CD4-positive, alpha-beta T cell treated with Interleukin-1 beta for 1 hour (primary cell): ENCODE measurements around the gene NAT8L.

Experiments used
- DNase-seq, 2 donors: peaks; one replicate each; pipeline ENCODE4 v3.0.0-alpha.2; 2020 to 2022

Gene NAT8L

DNA sequence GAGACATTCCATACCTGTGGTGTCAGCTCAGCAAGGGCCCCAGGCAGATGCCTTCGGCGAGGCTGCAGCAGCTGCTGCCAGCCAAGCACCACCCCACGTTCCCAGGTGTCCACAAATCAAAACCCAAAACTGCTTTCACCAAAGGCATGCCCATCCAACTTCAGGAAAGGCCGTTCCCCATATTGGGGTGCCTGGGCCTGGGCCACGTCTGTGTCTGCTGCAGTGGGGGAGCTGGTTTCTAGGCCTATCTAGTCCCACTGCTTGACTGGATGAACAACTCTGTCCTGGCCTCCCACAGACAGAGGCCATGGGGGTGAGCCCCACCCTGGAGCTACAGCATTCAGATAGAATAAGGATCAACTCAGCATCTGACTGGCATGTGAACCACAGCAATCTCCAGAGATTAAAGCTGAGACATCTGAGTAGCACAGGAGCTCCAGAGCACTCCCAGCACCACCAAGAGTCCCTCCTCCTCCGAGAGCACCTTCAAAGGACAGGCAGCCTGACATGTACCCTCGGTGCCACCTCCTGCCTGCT lies 37.0 kb downstream of the NAT8L start:
- DNase-seq: no peak

DNA sequence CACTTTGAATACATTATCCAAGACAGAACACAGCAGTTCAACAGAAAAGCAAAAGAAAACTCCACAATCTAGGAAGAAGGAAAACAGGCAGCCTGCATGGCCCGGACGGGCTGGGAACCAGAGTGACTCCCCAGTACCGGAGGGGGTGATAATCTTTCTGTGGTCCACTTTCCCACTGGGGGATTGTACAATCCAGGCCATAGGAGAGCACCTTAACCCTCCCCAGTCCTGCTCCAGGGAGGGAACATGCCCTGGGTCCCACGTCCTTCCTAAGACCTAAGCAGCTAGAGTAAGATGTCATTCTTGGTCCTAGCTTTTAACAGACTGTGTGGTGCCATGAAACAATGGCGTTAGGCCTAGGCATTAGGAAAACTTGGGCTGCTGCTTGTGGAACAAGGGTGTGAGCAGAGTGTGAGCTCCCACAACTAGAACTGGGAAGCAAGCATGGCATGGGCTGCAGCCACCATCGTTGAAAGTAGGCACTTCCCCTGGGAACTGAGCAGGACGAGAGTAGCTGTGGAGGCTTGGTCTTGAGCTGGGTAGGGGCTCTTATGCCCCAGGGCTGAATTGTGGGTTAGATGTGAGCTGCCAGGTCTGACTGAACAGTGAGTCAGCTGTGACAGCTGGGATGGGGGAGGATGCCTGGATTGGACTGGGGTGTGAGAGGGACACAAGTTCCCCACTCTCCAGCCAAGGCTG lies 42.4 kb downstream of the NAT8L start:
- DNase-seq: no peak

DNA sequence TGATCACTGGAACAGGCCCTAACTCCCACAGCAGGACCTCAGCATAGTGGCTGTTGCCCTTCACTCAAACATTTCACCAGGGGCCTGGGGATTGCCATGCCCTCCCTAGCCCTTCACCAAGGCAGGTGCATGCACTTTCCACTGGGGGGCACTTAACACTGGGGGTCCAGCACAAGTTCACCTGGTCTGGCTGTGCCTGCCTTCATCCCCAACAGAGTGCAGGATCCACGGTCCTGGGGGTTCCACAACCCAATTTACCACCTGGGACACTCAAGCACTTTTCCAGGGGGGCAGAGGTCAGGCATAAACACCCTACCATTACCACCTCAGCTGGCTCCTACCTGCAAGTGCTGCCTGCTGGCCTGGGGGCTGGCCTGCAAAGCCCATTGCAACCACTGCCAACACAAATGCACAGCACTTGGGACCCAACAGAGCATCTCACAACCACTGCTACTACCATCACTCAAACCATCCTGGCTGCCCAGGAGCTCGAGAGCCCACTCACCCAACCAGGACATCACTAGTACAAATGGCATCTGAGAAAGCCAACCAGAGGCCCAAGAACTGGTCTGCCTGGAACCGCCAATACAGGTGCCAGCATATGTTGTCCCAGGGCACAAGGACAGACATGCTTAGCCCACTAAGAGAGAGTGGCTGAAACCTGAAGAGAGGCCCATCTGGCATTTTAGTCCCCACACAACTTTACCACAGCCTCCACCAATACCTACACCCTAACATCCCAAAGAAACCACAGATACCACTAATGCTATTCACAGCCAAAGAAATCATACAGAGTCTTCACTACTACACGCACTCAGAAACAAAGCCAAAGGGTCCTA lies 43.1 kb downstream of the NAT8L start:
- DNase-seq: no peak

DNA sequence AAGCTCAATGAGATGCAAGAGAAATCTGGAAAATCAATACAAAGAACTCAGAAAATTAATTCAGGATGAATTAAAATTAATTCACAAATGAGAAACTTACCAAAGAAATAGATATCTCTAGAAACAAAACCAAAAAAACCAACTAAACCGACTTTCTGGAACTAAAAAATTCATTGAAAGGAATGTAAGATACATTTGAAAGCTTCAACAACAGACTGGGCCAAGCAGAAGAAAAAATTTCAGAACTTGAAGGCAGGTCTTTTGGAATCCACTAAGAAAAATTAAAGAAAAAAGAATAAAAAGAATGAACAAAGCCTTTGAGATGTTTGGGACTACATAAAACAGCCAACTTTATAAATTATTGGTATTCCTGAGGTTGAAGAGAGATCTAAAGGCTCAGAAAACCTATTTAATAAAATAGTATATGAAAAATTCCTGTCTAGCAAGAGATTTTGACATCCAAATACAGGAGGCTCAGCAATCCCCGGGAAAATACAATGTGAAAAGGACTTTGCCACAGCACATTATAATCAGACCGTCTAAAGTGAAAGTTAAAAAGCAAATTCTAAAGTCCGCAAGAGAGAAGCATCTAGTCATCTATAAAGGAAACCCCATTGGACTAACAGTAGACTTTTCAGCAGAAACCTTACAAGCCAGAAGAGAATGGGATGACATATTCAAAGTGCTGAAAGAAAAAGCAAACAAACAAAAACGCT lies 44.2 kb downstream of the NAT8L start:
- DNase-seq: no peak

DNA sequence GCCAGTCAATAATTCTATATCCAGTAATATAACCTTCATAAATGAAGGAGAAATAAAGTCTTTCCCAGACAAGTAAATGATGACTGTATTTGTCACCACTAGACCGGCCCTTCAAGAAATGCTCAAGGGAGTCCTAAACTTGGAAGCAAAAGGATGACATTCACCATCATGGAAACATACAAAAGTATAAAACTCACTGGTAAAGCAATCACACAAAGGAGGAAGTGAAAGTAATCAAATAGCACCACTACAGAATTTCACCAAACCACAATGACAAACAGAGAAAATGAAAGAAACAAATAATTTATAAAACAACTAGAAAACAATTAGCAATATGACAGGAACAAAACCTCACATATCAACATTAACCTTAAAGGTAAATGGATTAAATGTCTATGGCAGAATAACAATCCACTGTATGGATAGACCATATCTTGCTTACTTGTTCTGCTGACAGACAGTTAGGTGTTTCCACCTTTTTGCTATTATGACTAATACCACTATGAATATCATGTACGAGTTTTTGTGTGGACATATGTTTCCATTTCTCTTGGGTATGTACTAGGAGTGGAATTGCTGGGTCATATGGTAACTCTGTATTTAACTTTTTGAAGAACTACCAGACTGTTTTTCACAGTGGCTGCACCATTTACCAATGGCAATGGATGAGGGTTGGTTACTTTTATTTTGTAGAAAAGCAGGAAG lies 44.9 kb downstream of the NAT8L start:
- DNase-seq: no peak

DNA sequence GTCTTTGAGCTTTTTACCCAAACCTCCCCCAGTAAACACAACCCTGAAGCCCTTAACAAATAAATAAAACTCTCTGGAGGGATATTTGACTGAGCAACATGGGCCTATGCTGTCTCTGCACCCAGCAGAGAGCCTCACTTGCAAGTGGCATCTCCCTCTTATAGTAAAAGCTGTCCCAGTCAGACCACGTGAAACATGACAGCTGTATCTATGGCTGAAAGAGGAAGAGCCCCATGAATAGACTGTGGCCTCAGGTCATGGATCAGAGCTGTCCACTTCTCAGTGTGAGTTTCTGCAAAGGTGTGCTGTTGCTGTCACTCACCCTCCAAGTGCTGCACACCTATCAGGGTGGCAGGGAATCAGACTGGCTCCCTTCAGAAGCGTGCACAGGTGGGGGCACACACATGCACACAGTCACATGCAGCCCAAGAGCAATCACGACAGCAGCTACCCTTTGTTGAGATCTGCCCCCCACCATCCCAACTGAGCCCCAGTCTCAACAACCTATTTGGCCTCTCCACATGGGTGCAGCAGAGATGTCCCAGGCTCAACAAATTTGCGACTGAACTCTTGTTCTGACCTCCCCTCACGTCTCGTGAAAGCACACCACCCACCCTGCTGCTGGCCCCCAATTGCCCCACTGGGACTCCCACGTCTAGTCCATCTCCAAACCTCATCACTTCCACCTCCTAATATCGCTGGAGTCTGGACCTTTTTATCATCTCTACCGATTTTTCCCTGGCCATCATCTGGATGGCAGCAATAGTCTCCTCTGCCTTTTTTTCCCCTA lies 45.6 kb downstream of the NAT8L start:
- no peak for DNase-seq

DNA sequence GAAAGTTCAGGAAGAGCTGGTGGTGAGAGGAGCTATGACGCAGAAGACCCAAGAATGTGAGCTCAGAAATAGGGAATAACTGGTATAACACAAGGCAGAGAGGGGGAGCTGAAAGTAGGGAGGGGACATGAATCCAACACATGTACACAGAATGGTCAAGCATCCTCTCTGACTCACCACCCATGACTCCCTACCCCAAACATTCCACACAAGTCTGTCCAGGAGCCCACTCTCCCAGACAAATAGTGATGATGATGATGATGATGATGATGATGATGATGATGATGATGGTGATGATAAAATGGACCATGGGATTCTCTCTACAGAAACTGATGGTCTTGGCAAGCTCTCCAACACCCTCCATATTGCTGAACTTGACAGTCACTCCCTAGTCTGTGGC lies 46.4 kb downstream of the NAT8L start:
- no peak for DNase-seq

DNA sequence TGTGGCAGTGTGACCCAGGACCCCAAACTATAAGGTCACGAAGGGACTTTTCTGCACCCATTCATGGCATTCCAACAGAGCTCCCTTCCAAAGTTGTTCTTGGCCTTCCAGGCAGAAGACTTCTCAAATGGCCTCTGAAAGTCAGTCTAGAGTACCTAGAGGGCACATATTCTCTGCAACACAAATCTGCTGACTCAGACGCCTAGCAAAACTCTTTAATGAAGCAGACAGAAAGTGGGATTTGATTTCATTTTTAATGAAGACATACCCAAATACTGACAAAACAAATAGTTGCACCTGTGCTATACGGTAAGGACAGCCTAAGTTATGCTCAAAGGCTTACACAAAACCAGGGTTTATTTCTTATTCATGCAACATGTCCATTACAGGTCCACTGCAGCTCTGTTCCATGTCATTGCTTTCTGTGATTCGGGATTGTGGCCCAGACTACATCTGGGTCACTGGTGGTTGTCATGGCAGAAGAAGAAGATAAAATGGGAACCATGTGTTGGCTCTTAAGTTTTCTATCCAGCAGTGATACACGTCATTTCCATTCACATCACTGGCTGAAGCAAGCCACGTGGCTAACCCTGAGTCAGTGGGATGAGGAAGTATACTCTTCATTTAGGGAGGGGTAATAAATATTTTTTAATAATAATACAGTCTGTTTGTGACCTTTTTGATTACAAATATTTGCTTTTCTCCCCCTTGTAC lies 57.7 kb downstream of the NAT8L start:
- DNase-seq: no peak
